GM12878 (cell line): ENCODE measurements around the gene TMBIM6. TPM values are rescaled to one million over a fixed set of nuclear protein-coding genes. Genes with fewer than 3 reads are reported as not detected.

Experiments
- CHD1 ChIP-seq: IDR thresholded peaks from 2 replicates; pipeline ENCODE4 v1.6.1; 2012; ENCODE audit warnings: low read depth, low read length, improper control_type of control experiment
- HSF1 ChIP-seq: fragments of 150-350 bp; IDR thresholded peaks from 2 replicates; pipeline ENCODE4 v1.6.1; 2014; ENCODE audit warnings: mild to moderate bottlenecking, low read depth, low read length
- KDM1A ChIP-seq: fragments of 200-600 bp; sonication (generic); IDR thresholded peaks from 2 replicates; pipeline ENCODE4 v1.6.1; 2016; ENCODE audit warnings: borderline replicate concordance
- MEF2B ChIP-seq: fragments of 450-650 bp; IDR thresholded peaks from 2 replicates; pipeline ENCODE4 v1.6.1; 2018; ENCODE audit warnings: mild to moderate bottlenecking, moderate library complexity; ENCODE audit not compliant: partially characterized antibody, poor library complexity, severe bottlenecking
- NR2C2 ChIP-seq: IDR thresholded peaks from 2 replicates; pipeline ENCODE4 v1.6.1; 2011; ENCODE audit warnings: borderline replicate concordance, low read depth; ENCODE audit not compliant: control insufficient read depth, insufficient read length
- ZNF687 ChIP-seq: fragments of 450-650 bp; IDR thresholded peaks from 2 replicates; pipeline ENCODE4 v1.6.1; 2017; ENCODE audit warnings: mild to moderate bottlenecking, moderate library complexity
- polyA plus RNA-seq, 11 experiments: library from polyadenylated mRNA; depleted of rRNA in 4 of 11; unstranded in 6 of 11; stranded (reverse) in 5 of 11; fragments of >200 nt; fragmentation: Nextera tagmentation in 4 of 11; fragmentation: Illumina TruSeq in 1 of 11; extraction: Ambion mirVana in 4 of 11; extraction: Trizol in 1 of 11; gene quantifications; 1 replicate in 1 of 11; 2 replicates in 10 of 11; pipeline versions ENCODE4 v1.2.1 to v1.2.3, GENCODE V29; 2011 to 2016; ENCODE audit warnings: inconsistent platforms in 2 of 11, missing spikeins in 2 of 11, low read depth in 1 of 11
- total RNA-seq, 4 experiments: library from RNA; depleted of rRNA in 3 of 4; stranded (reverse); fragments of >200 nt in 3 of 4; fragmentation: Illumina TruSeq in 1 of 4; extraction: Trizol in 1 of 4; gene quantifications; 2 replicates each; pipeline versions ENCODE4 v1.2.1 to v1.2.3, GENCODE V29; 2013 to 2021

TMBIM6 gene
- total and polyA plus RNA-seq, 10 of the 15 experiments (the other 5 are each of a cell fraction or from before 2014, with no cell fraction given): 224 to 1,192 (median 379) TPM

- TF ChIP-seq CHD1 (no peak), HSF1 (no peak), MEF2B (no peak), KDM1A (no peak), ZNF687 (no peak), NR2C2 (no peak)
Observed at GRCh38 chr12:49789992-49790391, 48.6 kb downstream of the TMBIM6 start (continued).
